ENCODE measurements around the gene KCNQ5.

GRCh38 chr6:73036689-73037088 lies 414.8 kb downstream of the KCNQ5 start:
- no peak for TF ChIP-seq CTCF (IDR thresholded peaks at IDR 0.05)
- TF ChIP-seq POLR2A (IDR thresholded peaks at IDR 0.05) = no peak
